IMR-90 (cell line): ENCODE data around the gene NDUFAB1. TPM values are rescaled to one million over a fixed set of nuclear protein-coding genes. Genes with fewer than 3 reads are reported as not detected.

Source experiments
- ATAC-seq: fragments of 200-7000 bp; cut with Tn5 transposase; 2 replicates; pipeline ENCODE4 v1.9.1; 2020; ENCODE audit warnings: low read depth, mild to moderate bottlenecking, moderate library complexity
- BruUV-seq: library from RNA; stranded (reverse); fragments of 400-500 nt; replicated peaks from 2 replicates; lab custom pipeline; 2021; lab: Mats Ljungman, UMichigan
- CTCF ChIA-PET: fragments of 300-600 bp; formaldehyde crosslinking; extraction: SDS; loops from one replicate; lab custom pipeline; 2021; ENCODE audit warnings: antibody characterized with exemption; lab: Yijun Ruan, JAX
- POLR2A ChIA-PET: fragments of 300-600 bp; sonication (Branson Sonifier 250); formaldehyde crosslinking; loops from one replicate; lab custom pipeline; 2022; ENCODE audit warnings: antibody characterized with exemption; ENCODE audit not compliant: unreplicated experiment; lab: Charles Lee
- DNase-seq: peaks from one replicate; pipeline ENCODE4 v3.0.0; 2013
- H2AFZ ChIP-seq: replicated peaks from 2 replicates; pipeline ENCODE3; 2013; ENCODE audit warnings: low read length, mild to moderate bottlenecking; ENCODE audit not compliant: poor library complexity
- H2AK5ac ChIP-seq: 2 replicates; pipeline ENCODE4 v1.6.1; 2013; ENCODE audit warnings: low read depth, low read length, inconsistent platforms
- H2AK9ac ChIP-seq: replicated peaks from 2 replicates; pipeline ENCODE3; 2013; ENCODE audit warnings: mild to moderate bottlenecking, low read depth, low read length, moderate library complexity; ENCODE audit not compliant: poor library complexity
- H2BK120ac ChIP-seq: 2 replicates; pipeline ENCODE4 v1.6.1; 2013; ENCODE audit warnings: low read depth, low read length, inconsistent platforms
- H2BK15ac ChIP-seq: 3 replicates; pipeline ENCODE4 v1.6.1; 2013; ENCODE audit warnings: low read depth, low read length, inconsistent platforms
- H2BK20ac ChIP-seq: 2 replicates; pipeline ENCODE4 v1.6.1; 2013; ENCODE audit warnings: low read depth, mild to moderate bottlenecking, inconsistent platforms, low read length, moderate library complexity
- H2BK5ac ChIP-seq: 2 replicates; pipeline ENCODE4 v1.6.1; 2013; ENCODE audit warnings: mild to moderate bottlenecking, low read depth, low read length, inconsistent platforms; ENCODE audit not compliant: poor library complexity, severe bottlenecking
- H3K14ac ChIP-seq: replicated peaks from 2 replicates; pipeline ENCODE4 v1.6.1; 2013; ENCODE audit warnings: low read depth, low read length, inconsistent platforms
- H3K18ac ChIP-seq: 2 replicates; pipeline ENCODE4 v1.6.1; 2013; ENCODE audit warnings: low read depth, low read length, control low read depth
- H3K23ac ChIP-seq: 2 replicates; pipeline ENCODE4 v1.6.1; 2013; ENCODE audit warnings: low read depth, low read length, inconsistent platforms
- H3K27ac ChIP-seq: 2 replicates; pipeline ENCODE4 v1.5.1; 2013; ENCODE audit warnings: mild to moderate bottlenecking, control low read depth, low read length; ENCODE audit not compliant: insufficient read depth
- H3K27me3 ChIP-seq: 2 replicates; pipeline ENCODE4 v1.6.1; 2013; ENCODE audit warnings: low read length; ENCODE audit not compliant: control insufficient read depth, insufficient read depth
- H3K36me3 ChIP-seq: 2 replicates; pipeline ENCODE4 v1.6.1; 2013; ENCODE audit warnings: low read length, mixed read lengths; ENCODE audit not compliant: control insufficient read depth, insufficient read depth
- H3K4ac ChIP-seq: 2 replicates; pipeline ENCODE4 v1.6.1; 2013; ENCODE audit warnings: low read depth, low read length, inconsistent platforms
- H3K4me1 ChIP-seq: 2 replicates; pipeline ENCODE4 v1.6.1; 2013; ENCODE audit warnings: low read length, mixed read lengths; ENCODE audit not compliant: control insufficient read depth, insufficient read depth
- H3K4me2 ChIP-seq: 2 replicates; pipeline ENCODE4 v1.6.1; 2013; ENCODE audit warnings: low read depth, mild to moderate bottlenecking, control low read depth, low read length, moderate library complexity
- H3K4me3 ChIP-seq: 2 replicates; pipeline ENCODE4 v1.5.1; 2013; ENCODE audit warnings: low read depth, mild to moderate bottlenecking, control low read depth, low read length, moderate library complexity; ENCODE audit not compliant: insufficient read depth
- H3K56ac ChIP-seq: 2 replicates; pipeline ENCODE4 v1.6.1; 2013; ENCODE audit warnings: low read length, inconsistent platforms; ENCODE audit not compliant: insufficient read depth; ENCODE audit errors: extremely low read depth
- H3K79me1 ChIP-seq, 2 experiments: 2 replicates each; pipeline ENCODE4 v1.6.1; 2013; ENCODE audit warnings: low read length in 2 of 2, inconsistent platforms in 1 of 2, low read depth in 1 of 2
- H3K9ac ChIP-seq: 2 replicates; pipeline ENCODE4 v1.6.1; 2013; ENCODE audit warnings: low read depth, low read length, control low read depth
- H3K9me1 ChIP-seq: 2 replicates; pipeline ENCODE4 v1.6.1; 2013; ENCODE audit warnings: low read length, inconsistent platforms; ENCODE audit not compliant: insufficient read depth
- H3K9me3 ChIP-seq: 2 replicates; pipeline ENCODE4 v1.6.1; 2013; ENCODE audit warnings: low read length; ENCODE audit not compliant: control insufficient read depth, insufficient read depth
- H4K20me1 ChIP-seq: 2 replicates; pipeline ENCODE4 v1.6.1; 2013; ENCODE audit warnings: low read length, inconsistent platforms; ENCODE audit not compliant: insufficient read depth
- H4K5ac ChIP-seq: 2 replicates; pipeline ENCODE4 v1.6.1; 2013; ENCODE audit warnings: mild to moderate bottlenecking, low read depth, low read length, control low read depth
- H4K8ac ChIP-seq, 2 experiments: 2 replicates each; pipeline ENCODE4 v1.6.1; 2013; ENCODE audit warnings: low read depth in 2 of 2, low read length in 2 of 2, control low read depth in 1 of 2, inconsistent platforms in 1 of 2
- H4K91ac ChIP-seq: 2 replicates; pipeline ENCODE4 v1.6.1; 2013; ENCODE audit warnings: low read depth, low read length, inconsistent platforms; ENCODE audit not compliant: insufficient read depth
- BHLHE40 ChIP-seq: fragments of 150-350 bp; IDR thresholded peaks from 2 replicates; pipeline ENCODE4 v1.6.1; 2016; ENCODE audit warnings: mild to moderate bottlenecking, low read depth, low read length
- CEBPB ChIP-seq: IDR thresholded peaks from 2 replicates; pipeline ENCODE4 v1.6.1; 2012; ENCODE audit warnings: low read depth, low read length, improper control_type of control experiment
- CHD1 ChIP-seq: IDR thresholded peaks from 2 replicates; pipeline ENCODE4 v1.6.1; 2012; ENCODE audit warnings: low read depth, low read length, improper control_type of control experiment
- FOS ChIP-seq: fragments of 150-350 bp; IDR thresholded peaks from 2 replicates; pipeline ENCODE4 v1.6.1; 2016; ENCODE audit warnings: low read depth, low read length
- MAFK ChIP-seq: IDR thresholded peaks from 2 replicates; pipeline ENCODE4 v1.6.1; 2012; ENCODE audit warnings: low read depth, low read length, improper control_type of control experiment
- MAZ ChIP-seq: IDR thresholded peaks from 2 replicates; pipeline ENCODE4 v1.6.1; 2012; ENCODE audit warnings: low read depth, mild to moderate bottlenecking, low read length, improper control_type of control experiment, moderate library complexity, borderline replicate concordance
- MXI1 ChIP-seq: IDR thresholded peaks from 2 replicates; pipeline ENCODE4 v1.6.1; 2012; ENCODE audit warnings: low read depth, mild to moderate bottlenecking, low read length, moderate library complexity, borderline replicate concordance
- NFE2L2 ChIP-seq: fragments of 150-350 bp; IDR thresholded peaks from 2 replicates; pipeline ENCODE4 v1.6.1; 2016; ENCODE audit warnings: low read depth, mild to moderate bottlenecking, low read length
- POLR2A ChIP-seq: IDR thresholded peaks from 2 replicates; pipeline ENCODE4 v1.6.1; 2012; ENCODE audit warnings: mild to moderate bottlenecking, low read depth, low read length
- RAD21 ChIP-seq: IDR thresholded peaks from 2 replicates; pipeline ENCODE4 v1.6.1; 2012; ENCODE audit warnings: low read length, improper control_type of control experiment
- RCOR1 ChIP-seq: IDR thresholded peaks from 2 replicates; pipeline ENCODE4 v1.6.1; 2012; ENCODE audit warnings: mild to moderate bottlenecking, low read length, improper control_type of control experiment; ENCODE audit not compliant: insufficient replicate concordance
- RFX5 ChIP-seq: IDR thresholded peaks from 2 replicates; pipeline ENCODE4 v1.8.0; 2012; ENCODE audit warnings: low read depth, mild to moderate bottlenecking, low read length, moderate library complexity
- SMC3 ChIP-seq: fragments of 150-350 bp; IDR thresholded peaks from 2 replicates; pipeline ENCODE4 v1.6.1; 2016; ENCODE audit warnings: low read depth, mild to moderate bottlenecking, antibody characterized with exemption, low read length, moderate library complexity
- WGBS, 2 experiments: methylation state at CpG; one replicate each; pipeline versions ENCODE4 v1.1.5 to v1.1.7; 2013; ENCODE audit warnings: missing lambda C conversion rate in 2 of 2; ENCODE audit not compliant: insufficient read length in 1 of 2; ENCODE audit errors: extremely low coverage in 2 of 2; 5-methylcytosine and 5-hydroxymethylcytosine counted together
- dilution Hi-C: fragments of 300-500 bp; cut with HindIII; formaldehyde crosslinking; loops from one replicate; pipeline ENCODE4 v1.14.3; 2018; ENCODE audit warnings: low sequenced_read_pairs; ENCODE audit not compliant: unreplicated experiment
- in situ Hi-C: fragments of 300-500 bp; cut with MboI; formaldehyde crosslinking; loops from 3 replicates; pipeline ENCODE4 v1.14.3; 2019; ENCODE audit warnings: low sequenced_read_pairs, inconsistent platforms, mixed read lengths
- intact Hi-C: fragments of 100-400 bp; cut with micrococcal nuclease; formaldehyde crosslinking; loops from 2 replicates; pipeline ENCODE4 v1.10.0; 2022
- polyA plus RNA-seq, 3 experiments: library from polyadenylated mRNA; depleted of rRNA; stranded (reverse); fragments of >200 nt; gene quantifications; 2 replicates each; pipeline ENCODE4 v1.2.3, GENCODE V29; 2012; ENCODE audit warnings: low replicate concordance in 1 of 3
- total RNA-seq: library from RNA; depleted of rRNA; stranded (reverse); fragments of >200 nt; gene quantifications from 2 replicates; pipeline ENCODE4 v1.2.3, GENCODE V29; 2012
- TF ChIP-seq, protein P1 (sequence below): fragments of 150-350 bp; IDR thresholded peaks from 2 replicates; pipeline ENCODE4 v1.6.1; 2017; ENCODE audit warnings: mild to moderate bottlenecking, antibody characterized with exemption, low read length, low read depth
- TF ChIP-seq, protein P2 (sequence below): conservative IDR thresholded peaks from 2 replicates; pipeline ENCODE4 v1.5.1; 2012; ENCODE audit warnings: mild to moderate bottlenecking, low read depth, low read length, improper control_type of control experiment
- TF ChIP-seq, protein P3 (sequence below): fragments of 150-350 bp; IDR thresholded peaks from 2 replicates; pipeline ENCODE4 v1.6.1; 2016; ENCODE audit warnings: low read depth, mild to moderate bottlenecking, low read length, moderate library complexity, borderline replicate concordance

Gene NDUFAB1
- total and polyA plus RNA-seq, 2 of the 4 experiments (the other 2 are of a cell fraction), result 117 to 146 TPM

DNA sequence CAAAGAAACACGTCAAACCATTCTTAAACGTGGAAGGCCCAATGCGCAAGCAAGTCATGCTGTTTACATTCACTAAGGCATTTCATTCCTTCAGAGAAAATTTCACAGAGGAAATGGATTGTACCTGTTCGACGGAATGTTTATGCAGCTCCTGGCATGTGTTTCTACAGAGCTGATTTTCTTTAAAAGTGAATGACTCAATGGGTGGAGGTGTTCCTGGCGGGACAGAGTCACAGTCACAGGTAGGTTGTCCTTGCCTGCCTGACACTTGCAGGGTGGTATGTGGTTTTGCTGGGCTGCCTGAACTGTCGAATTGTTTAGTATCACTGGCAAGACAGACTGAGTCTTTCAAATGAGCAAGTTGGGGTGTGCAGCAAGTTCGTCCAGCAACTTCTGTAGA lies 33.4 kb upstream of the NDUFAB1 start:
- H3K27ac ChIP-seq, result no peak overlapping the region
- no peaks in the 10 kb centered on the region for H3K27me3 ChIP-seq
- H3K9ac ChIP-seq, result no peak overlapping the region
- H3K9me3 ChIP-seq, result no peaks in the 10 kb centered on the region
- no peak overlapping the region for H2BK20ac ChIP-seq
- H2BK120ac ChIP-seq, result no peak overlapping the region
- H4K5ac ChIP-seq, result no peak overlapping the region
- H3K14ac ChIP-seq, result no peak overlapping the region
- H2AFZ ChIP-seq, result no peak overlapping the region
- peaks cover 3 to 8% of the 10 kb centered on the region in 2 experiments; a peak in 2 of 4 replicates for H3K79me1 ChIP-seq
- H4K91ac ChIP-seq, result no peak overlapping the region
- no peak overlapping the region for H3K56ac ChIP-seq
- no peak for ATAC-seq
- no peak overlapping the region for H4K8ac ChIP-seq
- CTCF ChIA-PET, result no interaction called here
- no peaks in the 10 kb centered on the region for H4K20me1 ChIP-seq
- H2AK9ac ChIP-seq, result no peak overlapping the region
- TSS peak; percentile 86 for BruUV-seq
- H3K4ac ChIP-seq, result no peak overlapping the region
- H2BK15ac ChIP-seq, result no peak overlapping the region
- H3K9me1 ChIP-seq, result no peaks in the 10 kb centered on the region
- H3K36me3 ChIP-seq, result peaks cover 28% of the 10 kb centered on the region
- POLR2A ChIA-PET, result interaction anchor here (0.6 kb wide), 1 partner anchor 12 kb away, joined by 7 read pairs; no protein-coding TSS in a partner anchor
- no peak overlapping the region for H3K18ac ChIP-seq
- intact Hi-C loops (no loop called here), dilution Hi-C loops (no loop called here), in situ Hi-C loops (no loop called here)
- no peak overlapping the region for H3K23ac ChIP-seq
- no peak overlapping the region for H2BK5ac ChIP-seq
- H3K4me2 ChIP-seq, result no peak overlapping the region
- WGBS, 2 experiments, result 80% methylated on average over 2 of the region's 8 CpGs; no CpG with 5 or more reads in 1 of the 2 experiments
- DNase-seq, result no peak
- no peak overlapping the region for H3K4me3 ChIP-seq
- no peak overlapping the region for H2AK5ac ChIP-seq
- no peaks in the 10 kb centered on the region for H3K4me1 ChIP-seq
- TF ChIP-seq, protein P1, sequence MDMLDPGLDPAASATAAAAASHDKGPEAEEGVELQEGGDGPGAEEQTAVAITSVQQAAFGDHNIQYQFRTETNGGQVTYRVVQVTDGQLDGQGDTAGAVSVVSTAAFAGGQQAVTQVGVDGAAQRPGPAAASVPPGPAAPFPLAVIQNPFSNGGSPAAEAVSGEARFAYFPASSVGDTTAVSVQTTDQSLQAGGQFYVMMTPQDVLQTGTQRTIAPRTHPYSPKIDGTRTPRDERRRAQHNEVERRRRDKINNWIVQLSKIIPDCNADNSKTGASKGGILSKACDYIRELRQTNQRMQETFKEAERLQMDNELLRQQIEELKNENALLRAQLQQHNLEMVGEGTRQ, result no peak
- TF ChIP-seq NFE2L2, result no peak
- no peak for TF ChIP-seq MAZ
- no peak for TF ChIP-seq RFX5
- TF ChIP-seq MXI1, result no peak
- TF ChIP-seq, protein P2, sequence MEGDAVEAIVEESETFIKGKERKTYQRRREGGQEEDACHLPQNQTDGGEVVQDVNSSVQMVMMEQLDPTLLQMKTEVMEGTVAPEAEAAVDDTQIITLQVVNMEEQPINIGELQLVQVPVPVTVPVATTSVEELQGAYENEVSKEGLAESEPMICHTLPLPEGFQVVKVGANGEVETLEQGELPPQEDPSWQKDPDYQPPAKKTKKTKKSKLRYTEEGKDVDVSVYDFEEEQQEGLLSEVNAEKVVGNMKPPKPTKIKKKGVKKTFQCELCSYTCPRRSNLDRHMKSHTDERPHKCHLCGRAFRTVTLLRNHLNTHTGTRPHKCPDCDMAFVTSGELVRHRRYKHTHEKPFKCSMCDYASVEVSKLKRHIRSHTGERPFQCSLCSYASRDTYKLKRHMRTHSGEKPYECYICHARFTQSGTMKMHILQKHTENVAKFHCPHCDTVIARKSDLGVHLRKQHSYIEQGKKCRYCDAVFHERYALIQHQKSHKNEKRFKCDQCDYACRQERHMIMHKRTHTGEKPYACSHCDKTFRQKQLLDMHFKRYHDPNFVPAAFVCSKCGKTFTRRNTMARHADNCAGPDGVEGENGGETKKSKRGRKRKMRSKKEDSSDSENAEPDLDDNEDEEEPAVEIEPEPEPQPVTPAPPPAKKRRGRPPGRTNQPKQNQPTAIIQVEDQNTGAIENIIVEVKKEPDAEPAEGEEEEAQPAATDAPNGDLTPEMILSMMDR, result no peak
- TF ChIP-seq MAFK, result no peak
- TF ChIP-seq POLR2A, result no peak
- no peak for TF ChIP-seq SMC3
- TF ChIP-seq, protein P3, sequence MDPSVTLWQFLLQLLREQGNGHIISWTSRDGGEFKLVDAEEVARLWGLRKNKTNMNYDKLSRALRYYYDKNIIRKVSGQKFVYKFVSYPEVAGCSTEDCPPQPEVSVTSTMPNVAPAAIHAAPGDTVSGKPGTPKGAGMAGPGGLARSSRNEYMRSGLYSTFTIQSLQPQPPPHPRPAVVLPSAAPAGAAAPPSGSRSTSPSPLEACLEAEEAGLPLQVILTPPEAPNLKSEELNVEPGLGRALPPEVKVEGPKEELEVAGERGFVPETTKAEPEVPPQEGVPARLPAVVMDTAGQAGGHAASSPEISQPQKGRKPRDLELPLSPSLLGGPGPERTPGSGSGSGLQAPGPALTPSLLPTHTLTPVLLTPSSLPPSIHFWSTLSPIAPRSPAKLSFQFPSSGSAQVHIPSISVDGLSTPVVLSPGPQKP, result no peak
- TF ChIP-seq CEBPB, result no peak
- no peak for TF ChIP-seq RCOR1
- TF ChIP-seq FOS, result no peak
- TF ChIP-seq RAD21, result no peak
- no peak for TF ChIP-seq CHD1
- no peak for TF ChIP-seq BHLHE40
